Ascending aorta (tissue), 2 donors: ENCODE results near the gene PPP1R7. TPM values are rescaled to one million over a fixed set of nuclear protein-coding genes. Genes with fewer than 3 reads are reported as not detected.

Experiments
- DNase-seq, 2 donors: peaks; one replicate each; pipeline ENCODE4 v3.0.0-alpha.2; 2019; ENCODE audit warnings: low spot score in 2 of 2
- H3K27ac ChIP-seq, 2 donors: fragments of 200-600 bp; sonication (generic); one replicate each; pipeline ENCODE4 v1.5.1; 2016 to 2017; ENCODE audit warnings: mild to moderate bottlenecking in 1 of 2
- H3K27me3 ChIP-seq: fragments of 200-600 bp; sonication (generic); one replicate; pipeline ENCODE4 v1.5.1; 2017
- H3K36me3 ChIP-seq, 2 donors: fragments of 200-600 bp; sonication (generic); one replicate each; pipeline ENCODE4 v1.5.1; 2016
- H3K4me1 ChIP-seq, 2 donors: fragments of 200-600 bp; sonication (generic); one replicate each; pipeline ENCODE4 v1.5.1; 2016 to 2017; ENCODE audit warnings: mild to moderate bottlenecking in 1 of 2
- H3K4me3 ChIP-seq, 2 donors: fragments of 200-600 bp; sonication (generic); one replicate each; pipeline ENCODE4 v1.5.1; 2016 to 2017; ENCODE audit warnings: mild to moderate bottlenecking in 1 of 2
- H3K9me3 ChIP-seq, 2 donors: fragments of 200-600 bp; sonication (generic); one replicate each; pipeline ENCODE4 v1.5.1; 2016
- CTCF ChIP-seq, 3 experiments: fragments of 200-600 bp in 2 of 3; fragments of 450-650 bp in 1 of 3; sonication (generic) in 2 of 3; IDR thresholded peaks; one replicate each; pipeline ENCODE4 v1.5.1; 2016 to 2019; ENCODE audit warnings: antibody characterized with exemption in 3 of 3, mild to moderate bottlenecking in 1 of 3, moderate library complexity in 1 of 3
- intact Hi-C: fragments of 100-400 bp; cut with DNase I; formaldehyde crosslinking; loops from one replicate; pipeline ENCODE4 v1.15.1; 2023
- total RNA-seq: library from RNA; depleted of rRNA; stranded (reverse); fragments of >200 nt; gene quantifications from one replicate; pipeline ENCODE4 v1.1.0, GENCODE V29; 2016

Gene PPP1R7
- total RNA-seq, 1 donor from 2014 or later, result 4.2 TPM

- DNase-seq, result no peak
- no peak overlapping the region for H3K27ac ChIP-seq
- no peaks in the 10 kb centered on the region for H3K9me3 ChIP-seq
- H3K4me1 ChIP-seq, result no peaks in the 10 kb centered on the region
- no peaks in the 10 kb centered on the region for H3K27me3 ChIP-seq
- no peak overlapping the region for H3K4me3 ChIP-seq
- intact Hi-C loops, result no loop called here
- TF ChIP-seq CTCF (IDR thresholded peaks at IDR 0.05), result no peak
- peaks cover 19 to 57% of the 10 kb centered on the region in 2 donors for H3K36me3 ChIP-seq
These were observed 30.2 kb downstream of the PPP1R7 start for GRCh38 chr2:241180495-241180894.

- no peaks in the 10 kb centered on the region for H3K9me3 ChIP-seq
- peaks cover 15 to 44% of the 10 kb centered on the region in 2 donors for H3K36me3 ChIP-seq
- TF ChIP-seq CTCF (IDR thresholded peaks at IDR 0.05), result no peak
- no peaks in the 10 kb centered on the region for H3K4me1 ChIP-seq
- intact Hi-C loops, result no loop called here
- no peak overlapping the region for H3K4me3 ChIP-seq
- H3K27me3 ChIP-seq, result no peaks in the 10 kb centered on the region
- H3K27ac ChIP-seq, result no peak overlapping the region
- no peak for DNase-seq
These were observed 31.9 kb downstream of the PPP1R7 start for GRCh38 chr2:241182126-241182525.

- Histone ChIP-seq H3K36me3 (peaks cover 15 to 41% of the 10 kb centered on the region in 2 donors), H3K27me3 (no peaks in the 10 kb centered on the region), H3K4me3 (no peak overlapping the region), H3K4me1 (no peaks in the 10 kb centered on the region), H3K27ac (no peak overlapping the region), H3K9me3 (no peaks in the 10 kb centered on the region)
- no peak for DNase-seq
- intact Hi-C loops, result no loop called here
- TF ChIP-seq CTCF (IDR thresholded peaks at IDR 0.05), result no peak
These were observed 32.4 kb downstream of the PPP1R7 start for GRCh38 chr2:241182531-241183133.

GRCh38 chr2:241183221-241183620 is 33.0 kb downstream of the PPP1R7 start:
- no peak for TF ChIP-seq CTCF (IDR thresholded peaks at IDR 0.05)
- Histone ChIP-seq H3K4me1 (no peaks in the 10 kb centered on the region), H3K4me3 (no peak overlapping the region), H3K9me3 (no peaks in the 10 kb centered on the region), H3K27ac (no peak overlapping the region), H3K36me3 (peaks cover 15 to 40% of the 10 kb centered on the region in 2 donors), H3K27me3 (no peaks in the 10 kb centered on the region)
- intact Hi-C loops, result no loop called here
- DNase-seq, result no peak

GRCh38 chr2:241184901-241185300 is 34.6 kb downstream of the PPP1R7 start:
- intact Hi-C loops, result no loop called here
- Histone ChIP-seq H3K36me3 (peaks cover 10 to 26% of the 10 kb centered on the region in 2 donors), H3K9me3 (no peaks in the 10 kb centered on the region), H3K4me3 (no peak overlapping the region), H3K4me1 (no peaks in the 10 kb centered on the region), H3K27ac (no peak overlapping the region), H3K27me3 (no peaks in the 10 kb centered on the region)
- TF ChIP-seq CTCF (IDR thresholded peaks at IDR 0.05), result no peak
- no peak for DNase-seq

GRCh38 chr2:241185961-241186360 is 35.7 kb downstream of the PPP1R7 start:
- Histone ChIP-seq H3K27ac (no peak overlapping the region), H3K27me3 (no peaks in the 10 kb centered on the region), H3K4me1 (no peaks in the 10 kb centered on the region), H3K36me3 (peaks cover 10 to 25% of the 10 kb centered on the region in 2 donors), H3K4me3 (no peak overlapping the region), H3K9me3 (no peaks in the 10 kb centered on the region)
- no peak for DNase-seq
- intact Hi-C loops, result no loop called here
- no peak for TF ChIP-seq CTCF (IDR thresholded peaks at IDR 0.05)
